ENCODE results near the gene PRDM1. TPM values are rescaled to one million over a fixed set of nuclear protein-coding genes. Genes with fewer than 3 reads are reported as not detected.

Gene PRDM1
- total RNA-seq, 1 donor from 2014 or later, result 15.9 TPM

- intact Hi-C loops (cut with DNase I), result no loop called here
Measured at GRCh38 chr6:106108129-106108528, 22.0 kb downstream of the PRDM1 start.

DNA sequence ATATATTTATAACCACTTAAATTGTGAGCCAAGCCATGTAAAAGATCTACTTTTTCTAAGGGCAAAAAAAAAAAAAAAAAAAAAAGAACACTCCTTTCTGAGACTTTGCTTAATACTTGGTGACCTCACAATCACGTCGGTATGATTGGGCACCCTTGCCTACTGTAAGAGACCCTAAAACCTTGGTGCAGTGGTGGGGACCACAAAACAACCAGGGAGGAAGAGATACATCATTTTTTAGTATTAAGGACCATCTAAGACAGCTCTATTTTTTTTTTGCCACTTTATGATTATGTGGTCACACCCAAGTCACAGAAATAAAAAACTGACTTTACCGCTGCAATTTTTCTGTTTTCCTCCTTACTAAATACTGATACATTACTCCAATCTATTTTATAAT is 22.9 kb downstream of the PRDM1 start:
- DNase-seq (ENCODE audit: low spot score), result no peak
- intact Hi-C loops (cut with DNase I), result no loop called here
- ATAC-seq, result no peak

More at GRCh38 chr6:106108129-106108528, 22.0 kb downstream of the PRDM1 start:
- ATAC-seq (no peak), DNase-seq (ENCODE audit: low spot score) (no peak)

DNA sequence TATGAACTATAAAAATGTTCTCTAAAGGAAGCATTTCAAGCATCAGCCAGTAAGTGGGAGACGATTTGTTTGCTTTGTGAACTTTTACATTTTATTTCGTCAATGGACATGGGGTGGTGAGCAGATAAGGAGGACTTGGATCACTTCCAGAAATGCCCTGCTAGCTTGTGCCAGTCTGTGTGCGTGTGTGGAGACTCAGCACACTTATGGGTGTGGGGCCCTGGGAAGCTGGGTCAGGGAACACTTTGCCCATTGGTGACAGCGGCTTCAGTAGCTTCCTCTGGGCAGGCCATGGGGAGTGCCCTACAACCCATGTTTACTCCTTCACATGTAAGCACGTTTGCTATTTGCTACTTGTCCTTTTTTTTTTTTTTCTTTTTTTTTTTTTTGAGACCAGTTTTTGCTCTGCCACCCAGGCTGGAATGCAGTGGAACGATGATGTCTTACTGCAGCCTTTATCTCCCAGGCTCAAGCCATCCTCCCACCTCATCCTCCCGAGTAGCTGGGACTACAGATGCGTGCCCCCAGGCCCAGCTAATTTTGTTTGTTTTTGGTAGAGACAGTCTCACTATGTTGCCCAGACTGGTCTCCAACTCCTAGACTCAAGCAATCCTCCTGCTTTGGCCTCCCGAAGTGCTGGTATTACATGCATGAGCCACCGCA is 24.2 kb downstream of the PRDM1 start:
- intact Hi-C loops (cut with DNase I), result no loop called here
- DNase-seq (ENCODE audit: low spot score) (no peak), ATAC-seq (no peak)

DNA sequence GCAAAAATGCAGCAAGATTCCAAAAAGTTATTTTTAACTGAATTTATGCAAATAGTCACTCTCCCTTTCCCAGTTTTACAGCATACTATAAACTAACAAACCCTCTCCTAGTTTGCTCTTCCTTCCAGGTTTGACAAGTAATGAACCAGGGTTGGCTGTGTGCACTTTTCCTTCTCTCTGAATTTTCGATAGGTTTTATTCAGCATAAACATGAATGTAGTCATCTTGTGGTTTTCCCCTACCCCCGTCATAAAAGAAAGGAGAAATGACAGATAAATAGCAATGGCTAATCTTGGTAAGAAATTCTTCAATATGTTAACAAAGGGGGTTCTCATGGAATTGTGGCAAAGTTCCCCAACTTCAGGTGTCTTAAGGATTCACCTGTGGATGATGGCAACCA is 26.3 kb downstream of the PRDM1 start:
- DNase-seq (ENCODE audit: low spot score), result no peak
- intact Hi-C loops (cut with DNase I), result no loop called here
- ATAC-seq, result no peak

DNA sequence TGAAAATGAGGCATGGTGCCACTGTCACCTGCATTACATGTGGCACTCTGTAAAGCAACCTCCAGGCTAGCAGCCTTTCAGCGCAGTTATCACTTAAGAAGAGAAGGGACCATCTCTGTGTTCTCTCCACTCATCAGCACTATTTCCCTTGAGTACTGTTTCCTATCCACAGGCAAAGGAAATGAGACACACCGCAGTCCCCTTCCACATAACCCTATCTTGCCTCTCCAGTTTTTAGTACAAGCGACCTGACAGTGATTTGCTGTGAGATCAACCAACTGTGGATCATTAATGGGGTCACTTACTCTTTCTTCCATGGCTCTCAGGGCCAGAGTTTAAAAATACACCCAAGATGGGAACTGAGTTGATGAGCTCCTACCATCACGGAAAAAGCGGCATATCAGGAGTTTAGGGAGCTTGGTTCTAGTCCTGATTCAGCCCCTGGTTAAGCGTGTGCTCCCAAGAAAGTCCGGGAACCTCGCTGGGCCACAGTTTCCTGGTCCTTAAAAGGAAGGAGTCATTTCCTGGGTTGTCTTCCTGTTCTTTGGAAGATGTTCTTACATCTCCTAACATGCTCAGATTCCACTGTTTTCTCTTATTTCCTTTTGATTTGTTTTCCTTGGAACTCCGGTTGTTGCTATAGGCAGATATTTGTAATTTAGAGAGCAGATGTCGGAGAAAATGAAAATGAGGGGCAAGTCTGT is 27.3 kb downstream of the PRDM1 start:
- DNase-seq (ENCODE audit: low spot score) (no peak), ATAC-seq (no peak)

DNA sequence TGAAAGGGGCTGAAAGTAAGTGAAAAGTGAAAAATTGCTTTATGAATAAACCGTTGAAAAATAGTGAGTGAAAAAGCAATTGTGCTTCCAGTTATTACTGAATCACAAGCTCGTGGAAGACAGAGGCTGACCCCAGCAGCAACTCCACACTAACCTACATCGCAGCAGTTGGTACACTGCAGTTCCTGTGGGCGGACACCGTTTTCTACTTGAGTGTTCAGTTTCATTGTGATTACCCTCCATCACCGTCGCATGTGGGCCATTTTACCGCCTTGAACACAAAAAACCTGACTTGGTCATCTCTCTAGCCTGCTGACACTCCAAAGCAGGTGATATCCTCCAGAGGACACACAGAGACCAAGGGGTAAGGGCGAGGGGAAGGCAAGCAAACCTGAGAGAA is 28.4 kb downstream of the PRDM1 start:
- DNase-seq (ENCODE audit: low spot score) (no peak), ATAC-seq (no peak)
- intact Hi-C loops (cut with DNase I), result no loop called here

More for the DNA sequence above, 27.3 kb downstream of the PRDM1 start:
- intact Hi-C loops (cut with DNase I), result no loop called here

DNA sequence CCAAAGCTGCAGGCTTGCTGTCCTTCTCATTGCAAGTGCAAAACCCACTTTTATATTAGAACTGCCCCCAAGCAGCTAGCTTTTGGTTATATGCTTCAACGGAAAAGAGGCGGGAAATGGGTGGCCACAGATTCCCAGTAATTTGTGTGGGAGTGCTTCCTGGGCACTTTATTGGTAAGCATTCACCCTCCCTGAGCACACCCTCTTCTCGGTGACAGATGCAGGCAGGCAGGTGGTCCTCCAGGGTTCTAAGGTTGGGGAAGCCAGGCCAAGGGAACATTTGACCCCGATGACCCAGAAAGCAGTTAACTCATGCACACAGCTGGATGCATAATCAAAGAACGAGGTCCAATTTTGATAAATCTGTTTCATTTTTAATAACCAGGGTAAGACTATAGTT is 29.1 kb downstream of the PRDM1 start:
- intact Hi-C loops (cut with DNase I), result no loop called here
- ATAC-seq (no peak), DNase-seq (ENCODE audit: low spot score) (no peak)

DNA sequence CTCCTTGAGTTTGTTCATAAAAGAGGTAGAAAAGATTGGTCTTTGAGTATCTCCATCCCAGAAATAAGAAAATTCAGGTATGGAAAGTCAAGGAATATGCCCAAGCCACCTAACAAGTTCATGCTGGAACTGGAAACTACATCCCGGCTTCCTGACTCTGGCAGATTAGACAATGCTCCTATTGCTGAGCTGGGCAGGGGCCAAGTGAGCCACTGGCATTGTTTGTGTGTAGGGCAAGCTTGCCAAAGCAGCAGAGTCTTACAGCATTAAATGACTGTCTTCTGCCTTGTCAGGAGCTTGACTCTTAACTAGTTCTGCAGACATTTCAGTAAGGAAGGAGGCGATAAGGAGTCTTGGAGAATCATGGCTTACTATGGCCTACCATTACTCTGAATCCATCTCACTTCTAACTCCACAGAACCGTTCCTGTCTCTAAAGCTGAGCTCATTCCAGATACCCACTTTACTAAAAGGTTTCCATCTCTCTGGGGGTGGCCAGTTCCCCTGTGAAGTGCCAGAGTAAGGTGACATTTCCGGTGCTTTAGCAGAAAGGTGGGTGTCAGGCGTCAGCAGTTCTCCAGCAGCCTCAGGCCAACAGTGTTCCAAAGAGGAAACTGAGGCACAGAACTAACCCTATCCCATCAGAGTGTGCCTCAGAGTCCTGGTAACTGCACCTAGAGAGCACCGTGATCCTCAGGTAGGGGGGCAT is 30.1 kb downstream of the PRDM1 start:
- ATAC-seq, result no peak
- intact Hi-C loops (cut with DNase I), result no loop called here
- DNase-seq (ENCODE audit: low spot score), result no peak

DNA sequence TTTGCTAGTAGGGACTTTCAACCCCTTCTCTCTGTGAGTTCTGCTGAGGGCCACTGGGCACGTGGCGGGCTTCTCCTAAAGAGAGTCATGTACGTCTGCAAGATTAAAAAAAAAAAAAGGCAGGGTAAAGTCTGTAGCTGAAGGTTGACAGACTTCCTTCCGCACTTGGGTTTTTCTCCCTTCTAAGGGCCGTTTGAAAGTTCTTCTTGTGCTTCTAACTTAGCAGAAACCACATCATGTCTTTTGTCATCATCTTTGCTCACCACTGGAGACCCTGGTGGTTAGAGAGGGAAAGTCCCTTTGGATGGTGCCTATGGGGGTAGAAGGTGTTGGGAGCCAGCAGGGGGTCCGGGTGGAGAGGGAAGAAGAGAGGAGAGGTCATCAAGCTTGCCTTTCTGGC is 31.4 kb downstream of the PRDM1 start:
- ATAC-seq (peak; percentile 36), DNase-seq (ENCODE audit: low spot score) (no peak)

GRCh38 chr6:106118835-106119431 is 32.8 kb downstream of the PRDM1 start:
- ATAC-seq (no peak), DNase-seq (ENCODE audit: low spot score) (no peak)
- intact Hi-C loops (cut with DNase I), result no loop called here

More for the DNA sequence above, 31.4 kb downstream of the PRDM1 start:
- intact Hi-C loops (cut with DNase I), result no loop called here

DNA sequence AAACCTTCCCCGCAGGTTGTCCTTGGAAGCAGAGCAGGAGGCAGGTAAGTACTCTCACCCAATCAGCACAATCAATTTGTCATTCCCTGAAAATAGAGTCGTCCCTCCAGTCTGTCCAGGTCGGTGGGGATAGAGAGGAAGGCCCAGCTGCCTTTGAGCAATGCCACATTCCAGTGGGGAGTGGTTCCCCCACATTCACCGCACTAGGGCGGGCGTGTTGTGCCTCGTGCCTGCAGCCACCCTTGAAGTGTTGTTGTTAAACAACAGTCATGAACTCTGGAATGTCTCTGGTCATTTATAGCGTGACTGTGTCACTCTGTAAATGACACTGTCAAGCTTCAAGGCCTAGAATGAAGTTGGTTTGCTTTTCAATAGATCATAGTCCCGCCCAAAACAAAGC is 33.4 kb downstream of the PRDM1 start:
- ATAC-seq (no peak), DNase-seq (ENCODE audit: low spot score) (no peak)
- intact Hi-C loops (cut with DNase I), result no loop called here

DNA sequence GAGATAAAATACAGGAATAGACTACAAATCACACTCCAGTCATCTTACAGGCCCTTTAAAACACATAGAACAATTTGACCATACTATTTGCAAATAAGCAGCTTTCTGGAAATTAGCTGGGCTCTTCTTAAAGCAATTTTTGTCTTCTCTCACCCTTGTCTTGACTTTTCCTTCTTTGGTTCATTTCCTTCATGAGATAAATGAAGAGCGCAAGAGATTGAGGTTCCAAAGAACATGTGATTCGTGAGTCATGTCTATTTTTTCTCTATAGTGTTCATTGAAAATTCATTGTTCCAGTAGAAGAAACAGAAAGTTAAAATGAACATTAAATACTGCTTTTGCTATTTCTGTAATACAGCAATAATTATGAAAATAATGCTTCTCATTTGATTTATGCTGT is 33.9 kb downstream of the PRDM1 start:
- intact Hi-C loops (cut with DNase I), result no loop called here
- no peak for ATAC-seq
- DNase-seq (ENCODE audit: low spot score), result no peak

DNA sequence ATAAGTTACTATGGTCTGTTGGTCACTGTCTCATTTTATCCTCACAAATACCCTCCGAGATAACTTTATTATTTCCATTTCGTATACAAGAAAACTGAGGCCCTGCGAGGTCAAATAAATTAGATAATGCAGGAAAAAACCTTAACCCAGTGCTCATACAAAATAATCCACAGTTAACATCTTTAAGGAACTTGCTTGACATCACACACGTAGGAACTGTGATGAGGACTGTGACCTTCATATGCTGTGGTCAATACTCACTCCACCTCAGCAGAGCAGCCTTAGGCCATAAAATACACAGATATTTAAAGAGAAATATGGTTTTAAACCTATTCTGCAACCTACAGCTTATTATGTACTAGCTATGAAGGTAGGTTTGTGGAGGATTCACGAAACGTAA is 34.3 kb downstream of the PRDM1 start:
- intact Hi-C loops (cut with DNase I), result no loop called here
- ATAC-seq (no peak), DNase-seq (ENCODE audit: low spot score) (no peak)

- ATAC-seq, result no peak
- DNase-seq (ENCODE audit: low spot score), result no peak
- intact Hi-C loops (cut with DNase I), result no loop called here
Measured at GRCh38 chr6:106122306-106122918, 36.3 kb downstream of the PRDM1 start.

GRCh38 chr6:106122938-106123656 is 37.0 kb downstream of the PRDM1 start:
- no peak for DNase-seq (ENCODE audit: low spot score)
- intact Hi-C loops (cut with DNase I), result no loop called here
- no peak for ATAC-seq

DNA sequence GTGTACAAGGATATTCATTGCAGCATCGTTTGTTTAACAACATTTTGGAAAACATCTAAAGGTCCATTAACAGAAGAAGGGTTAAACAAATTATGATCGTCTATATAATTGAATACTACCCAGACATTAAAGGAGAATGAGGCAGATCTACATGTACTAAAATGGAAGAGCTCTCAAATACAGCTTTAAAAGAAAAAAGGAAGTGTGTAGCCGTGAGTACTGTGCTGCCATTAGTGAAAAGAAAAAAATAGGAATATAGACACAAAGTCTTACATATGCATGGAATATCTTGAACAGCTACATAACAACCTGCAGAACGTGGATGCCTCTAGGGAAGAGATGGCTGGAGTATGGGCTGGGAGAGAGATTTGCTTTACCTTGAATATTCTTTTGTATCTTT is 37.9 kb downstream of the PRDM1 start:
- intact Hi-C loops (cut with DNase I), result no loop called here
- no peak for ATAC-seq
- DNase-seq (ENCODE audit: low spot score), result no peak

DNA sequence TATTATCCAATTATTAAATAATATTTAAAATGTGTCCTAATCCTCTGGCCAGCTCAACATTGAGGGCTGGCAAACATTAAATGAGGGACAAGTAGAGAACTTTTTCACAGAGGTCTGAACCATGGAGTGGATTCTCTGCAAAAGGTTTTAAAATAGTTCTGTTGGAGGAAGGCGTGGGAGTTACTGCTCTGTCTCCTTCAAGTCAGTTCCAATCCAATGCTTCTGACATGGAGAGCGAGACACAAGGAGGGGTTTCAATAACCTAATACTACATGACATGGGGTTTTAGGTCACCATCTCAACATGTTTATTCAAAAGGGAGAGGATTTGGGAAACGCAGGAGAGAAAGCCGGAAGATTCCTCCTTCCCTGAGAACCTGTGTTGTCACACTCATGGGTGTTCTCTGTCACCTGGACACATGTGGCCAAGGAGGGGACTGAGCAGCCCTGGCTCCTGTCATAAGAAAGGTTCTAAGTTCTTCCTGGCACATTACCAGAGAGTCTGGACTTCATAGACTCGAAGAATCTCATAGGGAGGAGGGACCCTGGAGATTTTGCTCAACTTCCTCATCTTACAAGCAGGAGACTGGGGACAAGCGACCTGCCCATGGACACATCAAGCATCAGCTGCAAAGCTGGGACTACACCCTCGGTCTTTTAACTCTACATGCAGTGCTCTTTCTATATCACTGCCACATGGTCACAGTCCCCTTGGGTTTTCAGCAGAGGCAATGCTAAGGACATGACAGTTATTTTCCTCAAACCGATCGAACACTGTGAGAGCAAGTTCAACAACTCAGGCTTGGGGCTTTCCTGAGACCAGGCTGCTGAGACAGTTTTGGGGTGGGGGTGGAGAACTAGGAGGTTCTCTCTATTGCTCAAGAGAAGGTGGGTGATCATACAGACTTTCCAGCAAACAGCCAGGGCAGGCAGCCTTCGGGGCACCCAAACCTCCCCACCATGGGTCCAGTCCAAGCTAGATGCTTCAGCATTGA is 38.6 kb downstream of the PRDM1 start:
- intact Hi-C loops (cut with DNase I), result no loop called here

More for the DNA sequence above, 38.6 kb downstream of the PRDM1 start:
- DNase-seq (ENCODE audit: low spot score) (no peak), ATAC-seq (no peak)
